HG02885 (cell line): ENCODE results near the gene ITPR3.

ENCODE experiments used
- ATAC-seq: cut with Tn5 transposase; IDR thresholded peaks from one replicate; pipeline ENCODE4 v1.9.1; 2021; ENCODE audit warnings: mild to moderate bottlenecking; ENCODE audit not compliant: unreplicated experiment, poor library complexity

Gene ITPR3

GRCh38 chr6:33620856-33621710, at the start of gene ITPR3:
Gene ITPR3 (plus strand): TSS chr6:33621322. CDS start chr6:33621603, 281 bp downstream.
- peak; percentile 67 for ATAC-seq

DNA sequence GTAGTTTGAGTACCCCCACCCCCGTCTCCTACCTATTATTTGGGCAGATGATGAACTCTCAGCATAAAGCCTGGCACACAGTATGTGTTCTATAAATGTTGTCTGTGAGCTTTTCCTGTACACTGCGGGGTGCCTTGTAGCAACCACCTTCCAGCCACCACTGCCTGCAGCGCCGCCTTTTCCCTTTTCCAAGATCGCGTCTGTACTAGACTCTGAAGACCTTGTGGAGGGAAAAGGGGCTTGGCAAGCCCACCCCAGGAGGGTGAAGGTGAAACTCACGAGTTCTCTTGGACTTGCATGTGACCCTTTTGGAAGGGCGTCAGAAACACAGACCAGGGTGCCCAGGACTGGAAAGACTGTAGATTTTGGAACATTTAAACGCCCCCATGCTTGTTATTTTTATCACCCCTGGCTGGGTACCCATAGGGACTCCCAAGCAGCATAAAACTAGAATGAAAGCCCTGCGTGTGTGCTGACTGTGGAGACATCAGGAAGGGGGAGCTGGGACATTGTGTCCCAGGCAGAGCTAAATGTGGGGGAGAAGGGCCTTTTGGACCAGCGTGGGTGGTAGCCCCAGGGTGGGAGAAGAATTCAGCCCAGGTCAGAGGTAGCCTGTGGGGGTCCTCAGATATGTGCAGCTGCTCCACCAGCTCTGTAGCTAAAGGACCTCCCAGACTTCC, 49.3 kb upstream of the ITPR3 start:
- ATAC-seq, result no peak

GRCh38 chr6:33575211-33575610, 45.9 kb upstream of the ITPR3 start:
- ATAC-seq, result no peak

DNA sequence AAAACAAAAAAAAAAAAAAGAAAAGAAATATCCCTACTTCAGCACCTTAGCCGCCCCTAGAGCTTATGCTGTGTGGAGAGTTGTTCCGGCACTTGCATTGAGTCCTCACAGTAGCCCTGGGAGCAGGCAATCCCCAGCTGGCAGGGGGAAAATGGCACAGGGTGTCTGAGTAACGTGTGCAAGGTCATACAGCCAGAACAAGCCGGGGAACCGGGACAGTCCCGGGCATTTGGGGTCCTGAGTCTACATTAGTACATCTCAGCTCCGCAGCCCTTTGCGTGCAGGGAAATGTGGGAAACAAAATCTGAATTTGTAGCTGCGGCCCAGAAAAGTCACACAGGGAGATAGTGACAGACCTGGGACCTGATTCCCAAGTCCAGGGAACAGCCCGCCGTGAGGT, 44.5 kb upstream of the ITPR3 start:
- ATAC-seq, result no peak

GRCh38 chr6:33577106-33577535, 44.0 kb upstream of the ITPR3 start:
- ATAC-seq, result no peak

GRCh38 chr6:33577718-33578117, 43.4 kb upstream of the ITPR3 start:
- ATAC-seq, result no peak

DNA sequence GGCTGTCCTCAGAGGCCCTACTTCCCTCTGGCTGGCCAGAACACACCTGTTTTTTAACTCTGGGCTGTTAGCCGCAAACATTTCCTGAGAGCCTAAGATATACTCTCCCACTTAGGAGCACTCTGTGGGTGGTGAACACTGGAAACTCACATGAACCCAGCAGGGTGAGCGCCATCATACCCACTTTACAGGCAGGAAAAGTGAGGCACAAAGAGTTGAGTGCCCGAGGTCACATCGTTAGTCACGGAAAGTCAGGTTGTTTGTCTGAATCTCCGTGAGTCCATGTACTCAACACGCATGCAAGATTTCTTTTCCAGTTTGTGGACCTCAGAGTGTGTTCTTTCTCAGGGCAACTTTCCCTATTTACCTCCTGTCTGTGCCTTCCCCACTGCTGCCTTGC, 43.0 kb upstream of the ITPR3 start:
- no peak for ATAC-seq

- ATAC-seq, result no peak
Measured at GRCh38 chr6:33578588-33579011, 42.5 kb upstream of the ITPR3 start.

DNA sequence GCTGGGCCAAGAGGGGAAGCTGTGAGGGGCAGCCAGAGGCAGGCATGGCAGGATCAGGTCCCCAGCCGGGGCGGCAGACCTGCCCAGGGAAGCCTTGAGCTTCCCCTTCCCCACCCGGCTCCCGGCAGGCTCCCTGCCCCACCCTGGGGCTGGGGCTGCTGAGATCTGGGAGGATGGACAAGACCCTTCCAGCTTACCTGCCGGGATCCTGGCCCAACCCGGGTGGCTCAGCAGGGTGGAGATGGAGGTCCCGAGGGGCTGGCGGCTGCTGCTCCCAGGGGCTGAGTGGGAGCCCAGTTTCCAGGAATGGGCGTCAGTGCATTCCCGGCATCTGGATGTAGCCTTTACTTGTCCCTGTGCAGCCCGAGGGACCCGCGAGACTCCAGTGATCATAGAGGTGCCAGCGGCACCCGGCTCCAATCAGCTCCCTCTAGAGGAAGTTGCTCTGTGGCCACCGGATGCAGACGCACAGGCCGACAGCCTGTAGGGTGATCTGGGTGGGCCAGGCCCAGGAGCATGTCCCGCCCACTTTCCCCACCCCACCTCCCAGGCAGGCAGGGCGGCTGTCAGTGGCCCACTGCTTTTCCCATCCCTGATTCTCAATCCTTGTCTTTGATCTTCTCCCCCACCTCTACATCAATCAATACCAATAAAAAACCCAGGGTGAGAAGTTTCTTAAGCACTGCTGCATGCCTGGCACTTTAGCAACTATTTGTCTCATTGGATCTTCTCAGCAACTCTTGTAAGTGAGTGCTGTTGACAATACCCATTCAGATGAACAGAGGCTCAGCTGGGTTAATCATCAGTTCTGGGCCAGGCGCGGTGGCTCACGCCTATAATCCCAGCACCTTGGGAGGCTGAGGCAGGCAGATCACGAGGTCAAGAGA, 41.1 kb upstream of the ITPR3 start, which contains the start of gene BAK1:
Gene BAK1, minus strand, starts transcription at position 449 of the 887 bp plus-strand sequence. CDS start 2,672 bp downstream, outside the sequence.
- ATAC-seq, result peak; percentile 89

- no peak for ATAC-seq
Measured at GRCh38 chr6:33581186-33581585, 39.9 kb upstream of the ITPR3 start.

GRCh38 chr6:33583591-33584155, 37.4 kb upstream of the ITPR3 start:
- ATAC-seq, result no peak

DNA sequence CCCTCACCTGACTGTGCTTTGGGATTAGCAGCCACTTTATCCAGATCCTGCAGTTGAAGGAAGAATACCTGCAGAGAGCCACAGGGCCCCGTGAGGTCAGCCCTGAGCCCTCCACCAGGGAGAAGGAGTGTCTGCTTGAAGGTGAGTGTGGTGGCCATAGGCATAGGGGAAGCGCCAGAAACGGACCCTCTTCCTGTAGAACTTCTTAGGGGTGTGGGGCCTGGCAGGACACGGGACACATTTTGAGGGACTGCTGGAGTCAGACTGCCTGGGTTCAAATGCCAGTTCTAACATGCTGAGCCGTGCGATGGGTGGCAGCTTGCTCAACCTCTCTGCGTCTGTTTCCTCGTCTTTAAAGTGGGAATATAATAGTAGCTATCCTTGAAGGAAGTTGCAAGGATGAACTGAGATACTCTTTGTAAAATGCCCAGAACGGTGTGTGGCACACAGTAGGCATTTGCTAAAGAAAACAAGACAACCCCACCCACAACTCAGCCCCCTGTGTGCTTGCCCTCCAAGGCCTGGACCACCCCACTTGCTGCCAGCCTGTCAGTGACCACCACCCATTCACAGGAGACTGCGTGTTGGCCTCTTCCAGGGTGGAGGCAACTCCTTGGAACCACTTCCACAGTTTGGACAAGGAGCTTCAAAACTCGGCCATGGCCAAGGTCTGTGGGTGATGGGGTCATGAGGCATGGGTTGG, 36.3 kb upstream of the ITPR3 start:
- no peak for ATAC-seq

DNA sequence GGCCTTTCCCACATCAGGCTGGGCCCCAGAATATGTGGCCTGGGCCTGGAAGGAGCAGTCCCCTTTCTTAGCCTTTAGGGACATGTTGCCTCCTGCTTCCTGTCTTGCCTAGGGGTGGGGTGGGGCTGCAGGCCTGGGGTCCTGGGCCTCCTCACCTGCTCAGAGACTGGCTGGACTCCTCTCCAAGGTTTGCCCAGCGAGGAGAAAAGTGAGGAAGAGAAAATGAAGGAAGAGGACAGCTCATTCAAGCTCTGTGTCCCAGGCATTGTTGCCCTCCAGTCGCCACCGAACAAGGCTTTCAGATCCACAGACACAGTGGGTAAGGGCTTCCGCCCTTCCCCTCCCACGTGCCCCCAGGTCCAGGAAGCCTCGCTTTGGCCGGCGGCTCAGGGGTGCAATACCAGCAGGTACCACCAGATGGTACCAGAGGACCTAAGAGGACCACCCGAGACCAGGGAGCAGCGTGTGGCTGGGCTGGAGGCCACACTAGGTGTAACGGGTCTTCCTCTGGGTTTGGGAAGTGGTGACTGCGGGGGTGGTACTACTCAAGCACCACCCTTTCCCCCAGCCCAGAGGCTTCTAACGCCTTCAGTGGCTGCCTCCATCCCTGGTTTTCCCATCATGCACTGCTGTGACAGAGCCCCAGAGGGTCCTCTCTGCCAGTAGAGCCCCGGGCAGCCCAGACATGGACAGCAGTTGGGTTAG, 35.6 kb upstream of the ITPR3 start:
- ATAC-seq, result peak; percentile 79

DNA sequence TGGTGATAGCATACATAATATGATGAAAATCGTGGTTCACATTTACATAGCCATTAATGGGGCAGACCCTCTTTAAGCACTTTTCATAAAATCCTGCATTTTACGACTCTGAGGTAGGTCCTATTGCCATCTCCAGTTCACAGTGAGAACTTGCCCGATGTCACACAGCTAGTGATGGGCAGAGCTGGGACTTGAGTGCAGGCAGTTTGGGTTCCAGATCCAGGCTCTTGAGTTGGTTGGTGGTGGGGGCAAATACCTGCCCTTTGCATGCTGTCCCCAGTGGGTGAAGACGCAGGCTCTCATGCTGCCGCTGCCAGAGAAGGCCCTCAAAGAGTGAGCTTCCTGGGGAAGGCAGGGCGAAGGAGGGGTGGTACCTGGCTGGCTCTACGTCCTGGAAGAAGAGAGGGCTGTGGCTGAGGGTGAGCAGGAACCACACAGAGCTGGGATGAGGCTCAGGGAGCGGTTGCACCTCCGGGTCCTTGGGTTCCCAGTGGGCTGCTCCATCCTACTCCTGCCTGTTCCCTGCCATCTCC, 34.9 kb upstream of the ITPR3 start:
- no peak for ATAC-seq

DNA sequence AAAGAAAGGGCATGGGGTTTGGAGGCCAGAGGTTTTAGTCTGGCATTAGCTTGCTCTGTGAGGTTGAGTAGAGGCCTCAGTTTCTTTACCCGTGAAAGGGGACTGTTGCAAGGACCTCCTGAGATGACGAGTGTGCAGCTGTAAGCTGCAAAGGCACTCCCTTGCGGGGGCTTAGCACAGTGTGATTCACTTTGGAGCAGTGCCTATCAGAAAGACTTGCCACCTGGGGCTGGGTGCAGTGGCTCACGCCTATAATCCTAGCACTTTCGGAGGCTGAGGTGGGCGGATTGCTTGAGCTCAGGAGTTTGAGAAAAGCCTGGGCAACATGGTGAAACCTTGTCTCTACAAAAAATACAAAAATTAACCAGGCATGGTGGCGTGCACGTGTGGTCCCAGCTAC, 33.6 kb upstream of the ITPR3 start:
- no peak for ATAC-seq

- no peak for ATAC-seq
Measured at GRCh38 chr6:33588894-33589293, 32.2 kb upstream of the ITPR3 start.

DNA sequence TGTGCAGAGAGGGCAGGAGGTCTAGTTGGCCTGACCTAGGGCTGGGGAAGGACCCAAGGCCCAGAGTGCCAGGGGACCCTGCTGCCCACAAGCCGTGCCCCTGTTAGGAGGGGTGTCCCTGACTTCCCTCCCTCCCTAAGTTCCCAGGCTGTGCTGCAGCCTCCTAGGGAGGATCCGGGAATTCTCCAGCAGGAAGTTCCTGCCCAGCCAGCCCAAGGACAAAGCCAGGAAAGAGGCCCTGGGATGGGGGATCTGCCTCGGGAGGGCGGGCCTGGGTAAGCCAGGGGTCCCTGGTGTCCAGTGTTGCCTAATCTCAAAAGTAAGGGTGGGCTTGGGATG, 31.8 kb upstream of the ITPR3 start:
- ATAC-seq, result no peak

GRCh38 chr6:33589731-33590530, 31.2 kb upstream of the ITPR3 start:
- no peak for ATAC-seq
